Stimulated activated CD4-positive, alpha-beta T cell treated with anti-CD3 and anti-CD28 coated beads, Interleukin-2, amount 100 ng/mL, for 48 hours (primary cell): ENCODE data around the gene GRID1.

Experiments
- DNase-seq, 2 donors: peaks; one replicate each; pipeline ENCODE4 v3.0.0-alpha.2; 2020

GRID1 gene

GRCh38 chr10:85900487-85900886, 466.1 kb downstream of the GRID1 start:
- DNase-seq: no peak

GRCh38 chr10:85900061-85900460, 466.5 kb downstream of the GRID1 start:
- DNase-seq: no peak

- DNase-seq: no peak
Measured at GRCh38 chr10:85891472-85891871, 475.1 kb downstream of the GRID1 start.

- no peak for DNase-seq
Measured at GRCh38 chr10:85888559-85888958, 478.0 kb downstream of the GRID1 start.

- no peak for DNase-seq
Measured at GRCh38 chr10:85888004-85888403, 478.6 kb downstream of the GRID1 start.

GRCh38 chr10:85874208-85874607, 492.4 kb downstream of the GRID1 start:
- DNase-seq: no peak

GRCh38 chr10:85873063-85873462, 493.5 kb downstream of the GRID1 start:
- DNase-seq: no peak

GRCh38 chr10:85868627-85869499, 497.7 kb downstream of the GRID1 start:
- no peak for DNase-seq

GRCh38 chr10:85864868-85865526, 501.6 kb downstream of the GRID1 start:
- DNase-seq: no peak

- no peak for DNase-seq
Measured at GRCh38 chr10:85864173-85864549, 502.4 kb downstream of the GRID1 start.

- no peak for DNase-seq
Measured at GRCh38 chr10:85863301-85864172, 503.1 kb downstream of the GRID1 start.

- DNase-seq: no peak
Measured at GRCh38 chr10:85862771-85863170, 503.8 kb downstream of the GRID1 start.

GRCh38 chr10:85861513-85862197, 504.9 kb downstream of the GRID1 start:
- no peak for DNase-seq

GRCh38 chr10:85859859-85860258, 506.7 kb downstream of the GRID1 start:
- DNase-seq: no peak

- DNase-seq: no peak
Measured at GRCh38 chr10:85858776-85859515, 507.6 kb downstream of the GRID1 start.

- DNase-seq: no peak
Measured at GRCh38 chr10:85857791-85858190, 508.8 kb downstream of the GRID1 start.

GRCh38 chr10:85857305-85857704, 509.3 kb downstream of the GRID1 start:
- no peak for DNase-seq

- no peak for DNase-seq
Measured at GRCh38 chr10:85851934-85852333, 514.7 kb downstream of the GRID1 start.

GRCh38 chr10:85851325-85851724, 515.3 kb downstream of the GRID1 start:
- no peak for DNase-seq

- DNase-seq: no peak
Measured at GRCh38 chr10:85850736-85851135, 515.9 kb downstream of the GRID1 start.

GRCh38 chr10:85849315-85849714, 517.3 kb downstream of the GRID1 start:
- no peak for DNase-seq

- no peak for DNase-seq
Measured at GRCh38 chr10:85848756-85849155, 517.8 kb downstream of the GRID1 start.
